GM12874 (cell line): ENCODE data around the gene FANK1.
"Not testable (repeated sequence)": the region's sequence is repeated elsewhere in the genome, so short reads cannot be mapped to it uniquely, and the experiment has no call there.

Source experiments
- CTCF ChIP-seq: IDR thresholded peaks from 2 replicates; pipeline ENCODE4 v1.5.1; 2011; ENCODE audit warnings: low read depth, mild to moderate bottlenecking, control low read depth, low read length, moderate library complexity; ENCODE audit not compliant: insufficient read depth

The FANK1 gene

GRCh38 chr10:125896088-125896934 lies at the start of gene FANK1:
TSS of gene FANK1 (plus strand) at chr10:125896564. CDS start at chr10:125896643, 79 bp downstream.
- not testable (repeated sequence) for TF ChIP-seq CTCF

DNA sequence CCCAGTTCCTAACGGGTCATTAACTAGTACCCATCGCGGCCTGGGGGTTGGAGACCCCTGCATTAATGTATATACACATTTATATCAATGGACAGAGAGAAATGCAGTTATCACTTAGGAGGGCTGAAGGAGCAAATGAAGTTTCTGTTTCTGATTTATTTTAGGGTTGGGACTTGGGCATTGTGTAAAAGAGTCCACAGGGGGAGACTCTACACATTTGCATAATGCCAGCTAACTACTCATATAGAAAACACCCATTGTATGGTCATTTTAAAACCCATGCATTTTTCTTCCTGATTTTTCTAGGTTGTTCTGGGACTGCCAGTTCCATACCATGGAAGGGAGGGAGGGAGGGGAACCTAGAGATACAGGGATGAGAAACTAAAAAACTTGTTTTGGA lies 49.5 kb upstream of the FANK1 start:
- no peak for TF ChIP-seq CTCF

- no peak for TF ChIP-seq CTCF
Measured at GRCh38 chr10:125848371-125848770, 48.0 kb upstream of the FANK1 start.

DNA sequence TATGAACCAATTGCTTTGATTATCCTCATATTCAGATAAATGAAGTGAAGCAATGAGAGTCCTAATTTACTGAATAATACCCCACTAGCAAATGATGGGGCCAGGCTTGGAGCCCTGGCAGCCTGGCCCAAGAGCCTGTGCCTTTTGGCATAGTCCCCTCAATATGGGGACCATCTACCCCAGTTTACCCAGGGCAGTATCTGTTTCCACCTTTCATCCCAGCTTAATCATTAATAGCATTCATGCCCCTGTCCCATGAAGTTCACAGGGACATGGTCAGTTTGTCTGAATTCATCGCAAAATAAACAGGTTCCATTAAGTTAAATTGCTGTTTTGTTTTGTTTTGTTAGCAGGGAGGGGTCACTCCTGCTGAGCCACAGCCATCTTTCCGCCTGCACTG lies 47.5 kb upstream of the FANK1 start:
- TF ChIP-seq CTCF: no peak

- no peak for TF ChIP-seq CTCF
Measured at GRCh38 chr10:125849448-125849847, 46.9 kb upstream of the FANK1 start.

- no peak for TF ChIP-seq CTCF
Measured at GRCh38 chr10:125850766-125851731, 45.3 kb upstream of the FANK1 start.

DNA sequence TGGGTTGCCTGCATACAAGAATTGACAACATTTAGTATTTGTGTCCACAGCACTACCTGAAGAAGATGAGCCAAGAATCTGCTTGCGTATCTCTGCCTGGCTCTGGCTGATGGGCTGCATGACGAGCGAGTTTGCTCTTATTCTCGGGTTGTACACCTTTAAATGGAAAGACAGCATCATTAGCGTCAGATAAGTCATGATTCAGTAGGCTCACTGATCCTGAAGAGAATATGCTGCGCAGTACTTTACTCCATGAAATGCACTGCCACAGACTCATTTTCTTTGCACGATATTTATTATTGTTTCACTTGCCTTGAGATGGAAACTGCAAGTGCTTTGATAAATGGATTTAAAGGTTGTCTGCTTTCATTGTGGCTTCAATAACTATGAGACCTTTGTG lies 43.9 kb upstream of the FANK1 start:
- TF ChIP-seq CTCF: no peak
